ENCODE results near the gene ZDHHC23. TPM values are rescaled to one million over a fixed set of nuclear protein-coding genes. Genes with fewer than 3 reads are reported as not detected.

The ZDHHC23 gene
- total and polyA plus RNA-seq, 2 of the 4 experiments (the other 2 are of a cell fraction), result 0.50 to 0.90 TPM

DNA sequence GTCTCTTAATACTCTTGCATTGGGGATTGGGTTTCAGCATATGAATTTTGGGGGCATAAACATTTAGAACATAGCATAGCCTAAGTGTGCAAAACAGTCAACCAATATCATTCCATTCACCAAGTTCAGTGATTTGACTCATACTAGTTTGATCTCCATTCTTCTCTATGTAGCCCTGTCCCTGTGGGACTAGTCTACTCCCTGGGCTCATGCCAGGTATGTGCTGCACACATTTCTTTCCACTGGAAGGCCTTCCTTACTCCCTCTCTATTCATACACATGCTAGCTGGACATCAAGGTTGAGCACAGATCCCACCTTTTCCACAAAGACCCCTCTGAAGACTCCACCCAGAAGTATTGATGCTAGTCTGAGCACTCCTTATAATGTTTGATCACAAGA lies 5.1 kb downstream of the ZDHHC23 start (continued):
- TF ChIP-seq CHD1 (IDR thresholded peaks at IDR 0.05; ENCODE audit: low read depth, low read length) (no peak), SMC3 (IDR thresholded peaks at IDR 0.05; ENCODE audit: low read depth, low read length) (no peak), CEBPB (IDR thresholded peaks at IDR 0.05; ENCODE audit: low read depth, low read length) (no peak)

GRCh38 chr3:113953677-113954076 lies 5.9 kb downstream of the ZDHHC23 start:
- no peak overlapping the region for H2BK15ac ChIP-seq (ENCODE audit: low read depth, low read length)
- DNase-seq, result no peak
- WGBS, 2 experiments (ENCODE audit: extremely low coverage in 2 of 2, insufficient read length in 1 of 2), result 97% methylated on average over 4 of the region's 7 CpGs; no CpG with 5 or more reads in 1 of the 2 experiments

More at GRCh38 chr3:113953677-113954076, 5.9 kb downstream of the ZDHHC23 start:
- Histone ChIP-seq H3K79me1 (ENCODE audit: low read depth in 1 of 2, low read length in 2 of 2) (no peaks in the 10 kb centered on the region), H4K8ac (ENCODE audit: low read depth in 2 of 2, low read length in 2 of 2) (no peak overlapping the region), H4K20me1 (ENCODE audit: insufficient read depth, low read length) (no peaks in the 10 kb centered on the region), H3K4me3 (ENCODE audit: insufficient read depth, low read depth, low read length) (no peak overlapping the region), H4K91ac (ENCODE audit: insufficient read depth, low read depth, low read length) (no peak overlapping the region), H3K9ac (ENCODE audit: low read depth, low read length) (no peak overlapping the region), H3K9me3 (ENCODE audit: control insufficient read depth, insufficient read depth, low read length) (no peaks in the 10 kb centered on the region), H3K9me1 (ENCODE audit: insufficient read depth, low read length) (no peaks in the 10 kb centered on the region), H3K4me1 (ENCODE audit: control insufficient read depth, insufficient read depth, low read length) (no peaks in the 10 kb centered on the region), H3K27ac (ENCODE audit: insufficient read depth, low read length) (no peak overlapping the region), H2AK5ac (ENCODE audit: low read depth, low read length) (no peak overlapping the region), H2BK120ac (ENCODE audit: low read depth, low read length) (no peak overlapping the region), H3K36me3 (ENCODE audit: control insufficient read depth, insufficient read depth, low read length) (no peaks in the 10 kb centered on the region), H2AK9ac (replicated peaks; ENCODE audit: low read depth, low read length, poor library complexity) (no peak overlapping the region), H2AFZ (replicated peaks; ENCODE audit: low read length, poor library complexity) (no peak overlapping the region), H2BK20ac (ENCODE audit: low read depth, low read length) (no peak overlapping the region), H3K14ac (replicated peaks; ENCODE audit: low read depth, low read length) (no peak overlapping the region), H3K27me3 (ENCODE audit: control insufficient read depth, insufficient read depth, low read length) (peaks cover 11% of the 10 kb centered on the region), H4K5ac (ENCODE audit: low read depth, low read length) (no peak overlapping the region), H3K18ac (ENCODE audit: low read depth, low read length) (no peak overlapping the region), H3K4me2 (ENCODE audit: low read depth, low read length) (no peak overlapping the region), H3K4ac (ENCODE audit: low read depth, low read length) (no peak overlapping the region), H3K23ac (ENCODE audit: low read depth, low read length) (no peak overlapping the region), H3K56ac (ENCODE audit: extremely low read depth, insufficient read depth, low read length) (no peak overlapping the region), H2BK5ac (ENCODE audit: low read depth, low read length, poor library complexity, severe bottlenecking) (no peak overlapping the region)
- no peak for TF ChIP-seq ELK1 (IDR thresholded peaks at IDR 0.05; ENCODE audit: borderline replicate concordance, low read depth, low read length)
- TF ChIP-seq POLR2A (IDR thresholded peaks at IDR 0.05; ENCODE audit: low read depth, low read length), result no peak
- no peak for TF ChIP-seq CHD1 (IDR thresholded peaks at IDR 0.05; ENCODE audit: low read depth, low read length)
- TF ChIP-seq, protein P1, sequence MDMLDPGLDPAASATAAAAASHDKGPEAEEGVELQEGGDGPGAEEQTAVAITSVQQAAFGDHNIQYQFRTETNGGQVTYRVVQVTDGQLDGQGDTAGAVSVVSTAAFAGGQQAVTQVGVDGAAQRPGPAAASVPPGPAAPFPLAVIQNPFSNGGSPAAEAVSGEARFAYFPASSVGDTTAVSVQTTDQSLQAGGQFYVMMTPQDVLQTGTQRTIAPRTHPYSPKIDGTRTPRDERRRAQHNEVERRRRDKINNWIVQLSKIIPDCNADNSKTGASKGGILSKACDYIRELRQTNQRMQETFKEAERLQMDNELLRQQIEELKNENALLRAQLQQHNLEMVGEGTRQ (IDR thresholded peaks at IDR 0.05; ENCODE audit: low read depth, low read length), result no peak
- TF ChIP-seq BHLHE40 (IDR thresholded peaks at IDR 0.05; ENCODE audit: low read depth, low read length), result no peak
- TF ChIP-seq MXI1 (IDR thresholded peaks at IDR 0.05; ENCODE audit: borderline replicate concordance, low read depth, low read length), result no peak
- no peak for TF ChIP-seq CTCF (conservative IDR thresholded peaks at IDR 0.05; ENCODE audit: low read depth, low read length)
- no peak for TF ChIP-seq SMC3 (IDR thresholded peaks at IDR 0.05; ENCODE audit: low read depth, low read length)
- TF ChIP-seq MAFK (IDR thresholded peaks at IDR 0.05; ENCODE audit: low read depth, low read length), result no peak
- TF ChIP-seq MAZ (IDR thresholded peaks at IDR 0.05; ENCODE audit: borderline replicate concordance, low read depth, low read length), result no peak
- TF ChIP-seq RCOR1 (IDR thresholded peaks at IDR 0.05; ENCODE audit: insufficient replicate concordance, low read length), result no peak
- TF ChIP-seq RFX5 (IDR thresholded peaks at IDR 0.05; ENCODE audit: low read depth, low read length), result no peak
- TF ChIP-seq RAD21 (IDR thresholded peaks at IDR 0.05; ENCODE audit: low read length), result no peak
- no peak for TF ChIP-seq NFE2L2 (IDR thresholded peaks at IDR 0.05; ENCODE audit: low read depth, low read length)
- no peak for TF ChIP-seq CEBPB (IDR thresholded peaks at IDR 0.05; ENCODE audit: low read depth, low read length)
- BruUV-seq (replicated peaks), result no TSS peak
- ChIA-PET CTCF (no interaction called here), POLR2A (ENCODE audit: unreplicated experiment) (no interaction called here)
- intact Hi-C loops (cut with micrococcal nuclease) (no loop called here), in situ Hi-C loops (cut with MboI; ENCODE audit: low sequenced_read_pairs) (no loop called here), dilution Hi-C loops (cut with HindIII; ENCODE audit: low sequenced_read_pairs, unreplicated experiment) (no loop called here)
- no peak for ATAC-seq (ENCODE audit: low read depth)

Measured in IMR-90 (cell line).